Endothelial cell of umbilical vein (primary cell): ENCODE data around the gene TNP1. TPM values are rescaled to one million over a fixed set of nuclear protein-coding genes. Genes with fewer than 3 reads are reported as not detected.

ENCODE experiments used
- Bru-seq: library from RNA; stranded (reverse); fragments of 400-500 nt; gene quantifications from one replicate; lab custom pipeline; 2021; lab: Mats Ljungman, UMichigan
- BruChase-seq, 2 experiments: library from RNA; stranded (reverse); fragments of 400-500 nt; gene quantifications; one replicate each; lab custom pipeline; 2021; lab: Mats Ljungman, UMichigan
- BruUV-seq: library from RNA; stranded (reverse); fragments of 400-500 nt; replicated peaks from 2 replicates; lab custom pipeline; 2021; lab: Mats Ljungman, UMichigan
- CTCF ChIA-PET: fragments of 300-600, 350-600 bp; sonication (Branson Sonifier 250); formaldehyde crosslinking; loops from one replicate; lab custom pipeline; 2021; ENCODE audit warnings: antibody characterized with exemption, inconsistent platforms; lab: Charles Lee
- POLR2A ChIA-PET: fragments of 300-600, 350-600 bp; sonication (Branson Sonifier 250); formaldehyde crosslinking; loops from one replicate; lab custom pipeline; 2021; ENCODE audit warnings: antibody characterized with exemption, inconsistent platforms; lab: Charles Lee
- DNase-seq: peaks from one replicate; pipeline ENCODE4 v3.0.0-alpha.2; 2011; ENCODE audit warnings: low read depth, low spot score
- FAIRE-seq: peaks from 2 replicates; lab custom pipeline; 2011; peaks lifted over from hg19 to GRCh38; lab: Jason Lieb, UNC
- H2AFZ ChIP-seq: 2 replicates; pipeline ENCODE4 v1.6.0; 2012; ENCODE audit warnings: low read depth, low read length, control low read depth, inconsistent platforms
- H3K27ac ChIP-seq: 2 replicates; pipeline ENCODE4 v1.5.1; 2011; ENCODE audit warnings: low read depth, mild to moderate bottlenecking, control low read depth, low read length, moderate library complexity; ENCODE audit not compliant: insufficient read depth
- H3K27me3 ChIP-seq, 2 experiments: 2 replicates each; pipeline versions ENCODE4 v1.6.0 to v1.6.1; 2011; ENCODE audit warnings: low read length in 2 of 2, mixed read lengths in 1 of 2; ENCODE audit not compliant: control insufficient read depth in 2 of 2, insufficient read depth in 2 of 2
- H3K36me3 ChIP-seq, 2 experiments: 2 replicates in 1 of 2; 3 replicates in 1 of 2; pipeline ENCODE4 v1.5.1; 2011; ENCODE audit warnings: low read length in 2 of 2, mild to moderate bottlenecking in 1 of 2, moderate library complexity in 1 of 2; ENCODE audit not compliant: control insufficient read depth in 2 of 2, insufficient read depth in 2 of 2; ENCODE audit errors: extremely low read depth in 1 of 2
- H3K4me1 ChIP-seq: 3 replicates; pipeline ENCODE4 v1.5.1; 2011; ENCODE audit warnings: mild to moderate bottlenecking, low read length; ENCODE audit not compliant: control insufficient read depth, insufficient read depth; ENCODE audit errors: extremely low read depth
- H3K4me2 ChIP-seq: 2 replicates; pipeline ENCODE4 v1.6.1; 2011; ENCODE audit warnings: low read length, control low read depth, mixed read lengths; ENCODE audit not compliant: insufficient read depth
- H3K4me3 ChIP-seq, 3 experiments: fragments of 200-600 bp in 1 of 3; sonication (generic), shearing (Covaris generic) in 1 of 3; replicated peaks in 1 of 3; 2 replicates each; pipeline ENCODE4 v1.5.1; 2011 to 2016; ENCODE audit warnings: control low read depth in 3 of 3, low read length in 3 of 3, mild to moderate bottlenecking in 2 of 3, inconsistent platforms in 1 of 3, low read depth in 1 of 3, moderate library complexity in 1 of 3; ENCODE audit not compliant: insufficient read depth in 1 of 3
- H3K79me2 ChIP-seq: 2 replicates; pipeline ENCODE4 v1.6.0; 2012; ENCODE audit warnings: low read length, inconsistent platforms; ENCODE audit not compliant: control insufficient read depth, insufficient read depth
- H3K9ac ChIP-seq: replicated peaks from 2 replicates; pipeline ENCODE3; 2011; ENCODE audit warnings: low read length, control low read depth; ENCODE audit not compliant: insufficient read depth; ENCODE audit errors: extremely low read depth
- H3K9me1 ChIP-seq: replicated peaks from 3 replicates; pipeline ENCODE4 v1.6.0; 2011; ENCODE audit warnings: mild to moderate bottlenecking, low read length; ENCODE audit not compliant: control insufficient read depth, insufficient read depth; ENCODE audit errors: extremely low read depth
- H3K9me3 ChIP-seq: replicated peaks from 2 replicates; pipeline ENCODE4 v1.5.1; 2012; ENCODE audit warnings: low read length, inconsistent platforms; ENCODE audit not compliant: control insufficient read depth, insufficient read depth
- H4K20me1 ChIP-seq: replicated peaks from 2 replicates; pipeline ENCODE3; 2011; ENCODE audit warnings: mild to moderate bottlenecking, low read length; ENCODE audit not compliant: control insufficient read depth, insufficient read depth; ENCODE audit errors: extremely low read depth
- EZH2 ChIP-seq: IDR thresholded peaks from 2 replicates; pipeline ENCODE4 v1.6.1; 2012; ENCODE audit warnings: borderline replicate concordance, low read depth, mild to moderate bottlenecking, moderate library complexity, low read length, inconsistent platforms; ENCODE audit not compliant: severe bottlenecking
- FOS ChIP-seq: IDR thresholded peaks from 2 replicates; pipeline ENCODE4 v1.6.1; 2011; ENCODE audit warnings: mild to moderate bottlenecking, low read length, moderate library complexity, borderline replicate concordance; ENCODE audit not compliant: insufficient read depth
- GATA2 ChIP-seq: IDR thresholded peaks from 2 replicates; pipeline ENCODE4 v1.7.0; 2011; ENCODE audit warnings: low read depth, mild to moderate bottlenecking, moderate library complexity, mixed read lengths, low read length; ENCODE audit not compliant: insufficient read length, insufficient read depth
- JUN ChIP-seq: IDR thresholded peaks from 2 replicates; pipeline ENCODE4 v1.6.1; 2011; ENCODE audit warnings: borderline replicate concordance, low read depth; ENCODE audit not compliant: insufficient read length, insufficient read depth
- MYC ChIP-seq: IDR thresholded peaks from one replicate; pipeline ENCODE4 v1.6.1; 2011; ENCODE audit warnings: mild to moderate bottlenecking, low read depth, low read length
- POLR2A ChIP-seq: IDR thresholded peaks from 2 replicates; pipeline ENCODE4 v1.6.1; 2012; ENCODE audit warnings: low read depth, mild to moderate bottlenecking, control low read depth, low read length
- POLR2AphosphoS5 ChIP-seq: IDR thresholded peaks from 2 replicates; pipeline ENCODE4 v1.6.1; 2012; ENCODE audit warnings: low read depth, mild to moderate bottlenecking, control low read depth, low read length, moderate library complexity; ENCODE audit not compliant: insufficient read depth
- dilution Hi-C: fragments of 300-500 bp; cut with MboI; formaldehyde crosslinking; loops from one replicate; pipeline ENCODE4 v1.15.0; 2019; ENCODE audit warnings: low sequenced_read_pairs; ENCODE audit not compliant: extremely low pct_ligation_motif_present
- intact Hi-C: fragments of 100-400 bp; cut with micrococcal nuclease; formaldehyde crosslinking; loops from one replicate; pipeline ENCODE4 v1.10.0; 2022
- long read RNA-seq: library from polyadenylated mRNA; stranded (forward); transcript quantifications from one replicate; pipeline ENCODE4 v2.0.0, GENCODE V29; 2021
- polyA minus RNA-seq, 3 experiments: library from RNA; depleted of rRNA, polyadenylated mRNA; stranded (reverse); fragments of >200 nt; gene quantifications; 1 replicate in 1 of 3; 2 replicates in 2 of 3; pipeline ENCODE4 v1.2.3, GENCODE V29; 2011
- polyA plus RNA-seq, 4 experiments: library from polyadenylated mRNA; depleted of rRNA in 3 of 4; stranded (reverse) in 3 of 4; unstranded in 1 of 4; fragments of >200 nt; gene quantifications; 2 replicates each; pipeline versions ENCODE4 v1.2.1 to v1.2.3, GENCODE V29; 2011 to 2012; ENCODE audit warnings: missing spikeins in 1 of 4
- total RNA-seq: library from RNA; stranded (reverse); gene quantifications from 2 replicates; pipeline ENCODE4 v1.2.3, GENCODE V29; 2021
- TF ChIP-seq, protein P1 (sequence below): IDR thresholded peaks from 2 replicates; pipeline ENCODE4 v1.6.1; 2011; ENCODE audit not compliant: insufficient read depth, insufficient read length
- TF ChIP-seq, protein P2 (sequence below), 2 donors: IDR thresholded peaks; 1 replicate in 1 of 2; 2 replicates in 1 of 2; pipeline ENCODE4 v1.5.1; 2011; ENCODE audit warnings: low read length in 2 of 2, mild to moderate bottlenecking in 2 of 2, moderate library complexity in 2 of 2, control low read depth in 1 of 2, inconsistent platforms in 1 of 2, low read depth in 1 of 2; ENCODE audit not compliant: insufficient read depth in 1 of 2; ENCODE audit errors: extremely low read depth in 1 of 2

The TNP1 gene, protein sequence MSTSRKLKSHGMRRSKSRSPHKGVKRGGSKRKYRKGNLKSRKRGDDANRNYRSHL
- total RNA-seq (not detected in 2 replicates), polyA plus RNA-seq (not detected in 2 replicates), polyA minus RNA-seq (not detected in 2 replicates), Bru-seq, nascent RNA (not detected), BruChase-seq, experiment 1, labeled RNA remaining after a 6-hour chase (not detected), BruChase-seq, experiment 2, labeled RNA remaining after a 2-hour chase (not detected)
- polyA plus RNA-seq (2011; cell fraction: cytosol; rRNA removed): not detected in 2 replicates
- not detected in 2 replicates for polyA plus RNA-seq (2011; cell fraction: nucleus; rRNA removed)
- not detected in 2 replicates for polyA plus RNA-seq (2012)
- not detected for polyA minus RNA-seq (2011; cell fraction: cytosol; rRNA and poly(A)+ RNA removed)
- polyA minus RNA-seq (2011; cell fraction: nucleus; rRNA and poly(A)+ RNA removed): not detected in 2 replicates
- long read RNA-seq: 0 reads

DNA sequence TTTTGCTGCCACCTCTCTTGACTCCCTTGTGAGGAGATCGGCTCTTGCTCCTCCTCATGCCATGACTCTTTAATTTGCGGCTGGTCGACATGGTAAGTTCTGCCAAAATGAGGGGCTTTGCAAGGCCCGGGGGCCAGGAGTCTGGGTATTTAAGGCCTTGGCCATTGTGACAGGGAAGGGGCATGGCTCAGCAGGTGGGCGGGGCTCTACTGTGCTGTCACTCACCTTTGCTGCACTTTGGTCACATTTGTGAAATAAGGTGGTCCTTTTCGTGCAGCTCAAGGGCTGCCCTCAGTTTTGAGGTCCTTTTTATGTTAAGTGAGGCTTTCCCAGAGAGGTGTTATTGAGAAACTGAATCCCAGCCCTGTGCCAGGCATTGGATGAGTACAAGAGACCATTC lies at the start of gene TNP1:
Gene TNP1, minus strand, starts transcription at position 121 of the 400 bp plus-strand sequence. Its CDS starts 30 bp downstream, at position 91.
- no peaks in the 10 kb centered on the region for H3K4me1 ChIP-seq

DNA sequence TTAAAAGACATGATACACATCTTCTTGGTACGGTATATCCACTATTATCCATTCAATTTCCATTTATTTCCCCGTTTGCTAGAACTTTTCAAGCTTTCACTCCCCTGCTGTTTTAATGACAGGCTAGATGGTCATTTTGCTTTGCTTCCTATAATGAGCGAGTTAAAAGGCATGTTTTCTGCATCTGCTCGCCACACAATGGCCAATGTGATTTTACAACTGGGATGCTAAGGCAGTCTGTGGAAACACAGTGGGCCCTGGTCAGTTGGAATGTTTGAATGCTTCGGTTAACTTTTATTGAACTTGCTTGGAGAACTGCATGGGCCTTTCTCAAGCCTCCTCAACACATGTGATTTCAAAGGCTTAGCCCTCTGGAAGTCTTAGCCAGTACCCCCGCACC lies 48.4 kb upstream of the TNP1 start:
- Histone ChIP-seq H3K9me1 (no peaks in the 10 kb centered on the region), H3K4me3 (no peak overlapping the region), H3K4me2 (no peak overlapping the region), H3K27ac (no peak overlapping the region), H3K27me3 (peaks cover 0 to 1% of the 10 kb centered on the region in 2 experiments), H3K79me2 (no peaks in the 10 kb centered on the region), H4K20me1 (no peaks in the 10 kb centered on the region), H3K9ac (no peak overlapping the region), H2AFZ (no peak overlapping the region), H3K36me3 (no peaks in the 10 kb centered on the region), H3K4me1 (no peaks in the 10 kb centered on the region), H3K9me3 (no peaks in the 10 kb centered on the region)
- CTCF ChIA-PET: no interaction called here
- POLR2A ChIA-PET: no interaction called here
- DNase-seq (no peak), FAIRE-seq (no peak)
- TF ChIP-seq FOS (no peak), POLR2AphosphoS5 (no peak), JUN (no peak), GATA2 (no peak), EZH2 (no peak), POLR2A (no peak), MYC (no peak)
- TF ChIP-seq, protein P1, sequence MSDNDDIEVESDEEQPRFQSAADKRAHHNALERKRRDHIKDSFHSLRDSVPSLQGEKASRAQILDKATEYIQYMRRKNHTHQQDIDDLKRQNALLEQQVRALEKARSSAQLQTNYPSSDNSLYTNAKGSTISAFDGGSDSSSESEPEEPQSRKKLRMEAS: no peak
- TF ChIP-seq, protein P2, sequence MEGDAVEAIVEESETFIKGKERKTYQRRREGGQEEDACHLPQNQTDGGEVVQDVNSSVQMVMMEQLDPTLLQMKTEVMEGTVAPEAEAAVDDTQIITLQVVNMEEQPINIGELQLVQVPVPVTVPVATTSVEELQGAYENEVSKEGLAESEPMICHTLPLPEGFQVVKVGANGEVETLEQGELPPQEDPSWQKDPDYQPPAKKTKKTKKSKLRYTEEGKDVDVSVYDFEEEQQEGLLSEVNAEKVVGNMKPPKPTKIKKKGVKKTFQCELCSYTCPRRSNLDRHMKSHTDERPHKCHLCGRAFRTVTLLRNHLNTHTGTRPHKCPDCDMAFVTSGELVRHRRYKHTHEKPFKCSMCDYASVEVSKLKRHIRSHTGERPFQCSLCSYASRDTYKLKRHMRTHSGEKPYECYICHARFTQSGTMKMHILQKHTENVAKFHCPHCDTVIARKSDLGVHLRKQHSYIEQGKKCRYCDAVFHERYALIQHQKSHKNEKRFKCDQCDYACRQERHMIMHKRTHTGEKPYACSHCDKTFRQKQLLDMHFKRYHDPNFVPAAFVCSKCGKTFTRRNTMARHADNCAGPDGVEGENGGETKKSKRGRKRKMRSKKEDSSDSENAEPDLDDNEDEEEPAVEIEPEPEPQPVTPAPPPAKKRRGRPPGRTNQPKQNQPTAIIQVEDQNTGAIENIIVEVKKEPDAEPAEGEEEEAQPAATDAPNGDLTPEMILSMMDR (IDR thresholded peaks at IDR 0.05; ENCODE audit: extremely low read depth in 1 of 2, insufficient read depth in 1 of 2, low read depth in 1 of 2, low read length in 2 of 2): no peak
- dilution Hi-C loops (no loop called here), intact Hi-C loops (no loop called here)
- no TSS peak for BruUV-seq

More for the DNA sequence above, at the start of gene TNP1:
- intact Hi-C loops (no loop called here), dilution Hi-C loops (no loop called here)
- ChIA-PET CTCF (no interaction called here), POLR2A (no interaction called here)
- FAIRE-seq (no peak), DNase-seq (no peak)
- no peaks in the 10 kb centered on the region for H3K9me3 ChIP-seq
- H3K4me3 ChIP-seq: no peak within 1 kb of the TSS
- H3K27ac ChIP-seq: no peak within 1 kb of the TSS
- no peak within 1 kb of the TSS for H2AFZ ChIP-seq
- no peak for TF ChIP-seq FOS
- no peaks in the 10 kb centered on the region for H3K9me1 ChIP-seq
- H3K9ac ChIP-seq: no peak within 1 kb of the TSS
- no peaks in the 10 kb centered on the region for H3K27me3 ChIP-seq
- no TSS peak for BruUV-seq
- no peaks in the 10 kb centered on the region for H3K36me3 ChIP-seq
- no peak within 1 kb of the TSS for H3K4me2 ChIP-seq
- H3K79me2 ChIP-seq: no peaks in the 10 kb centered on the region
- H4K20me1 ChIP-seq: no peaks in the 10 kb centered on the region
